Upper lobe of right lung (tissue), 1 donor: Measurements from ENCODE around the gene ATAD3B. TPM values are rescaled to one million over a fixed set of nuclear protein-coding genes. Genes with fewer than 3 reads are reported as not detected.
"Not testable (repeated sequence)": the region's sequence is repeated elsewhere in the genome, so short reads cannot be mapped to it uniquely, and the experiment has no call there.

Experiments used
- ATAC-seq: fragments of 200-7000 bp; cut with Tn5 transposase; one replicate; pipeline ENCODE4 v1.9.1; 2020; ENCODE audit warnings: mild to moderate bottlenecking, moderate library complexity
- DNase-seq: peaks from one replicate; pipeline ENCODE4 v3.0.0-alpha.2; 2020
- H3K27ac ChIP-seq: fragments of 200-600 bp; one replicate; pipeline ENCODE4 v1.8.0; 2022
- H3K27me3 ChIP-seq: fragments of 200-600 bp; one replicate; pipeline ENCODE4 v1.8.0; 2022; ENCODE audit warnings: mild to moderate bottlenecking
- H3K36me3 ChIP-seq: fragments of 200-600 bp; one replicate; pipeline ENCODE4 v1.8.0; 2022
- H3K4me1 ChIP-seq: fragments of 200-600 bp; one replicate; pipeline ENCODE4 v1.8.0; 2022
- H3K4me3 ChIP-seq: fragments of 200-600 bp; one replicate; pipeline ENCODE4 v1.8.0; 2022; ENCODE audit warnings: mild to moderate bottlenecking
- H3K9me3 ChIP-seq: fragments of 200-600 bp; one replicate; pipeline ENCODE4 v1.8.0; 2022
- intact Hi-C: fragments of 100-400 bp; cut with DNase I; formaldehyde crosslinking; loops from one replicate; pipeline ENCODE4 v1.11.0; 2022
- total RNA-seq: library from RNA; stranded (reverse); fragmentation: NEBNext Ultra II Directional; extraction: Animal tissue kit (Norgen Biotek cat#: 25700); gene quantifications from one replicate; pipeline ENCODE4 v1.2.1, GENCODE V29; 2021
- TF ChIP-seq, protein P1 (sequence below): fragments of 200-600 bp; IDR thresholded peaks from one replicate; pipeline ENCODE4 v1.8.0; 2022; ENCODE audit warnings: antibody characterized with exemption
- donor health status: DM: no; HTN: yes; CAD: no; lungs with severe emphysema.

The ATAD3B gene
- total RNA-seq, 1 donor from 2014 or later, result 24.3 TPM

- H3K27me3 ChIP-seq, result no peaks in the 10 kb centered on the region
- TF ChIP-seq, protein P1, sequence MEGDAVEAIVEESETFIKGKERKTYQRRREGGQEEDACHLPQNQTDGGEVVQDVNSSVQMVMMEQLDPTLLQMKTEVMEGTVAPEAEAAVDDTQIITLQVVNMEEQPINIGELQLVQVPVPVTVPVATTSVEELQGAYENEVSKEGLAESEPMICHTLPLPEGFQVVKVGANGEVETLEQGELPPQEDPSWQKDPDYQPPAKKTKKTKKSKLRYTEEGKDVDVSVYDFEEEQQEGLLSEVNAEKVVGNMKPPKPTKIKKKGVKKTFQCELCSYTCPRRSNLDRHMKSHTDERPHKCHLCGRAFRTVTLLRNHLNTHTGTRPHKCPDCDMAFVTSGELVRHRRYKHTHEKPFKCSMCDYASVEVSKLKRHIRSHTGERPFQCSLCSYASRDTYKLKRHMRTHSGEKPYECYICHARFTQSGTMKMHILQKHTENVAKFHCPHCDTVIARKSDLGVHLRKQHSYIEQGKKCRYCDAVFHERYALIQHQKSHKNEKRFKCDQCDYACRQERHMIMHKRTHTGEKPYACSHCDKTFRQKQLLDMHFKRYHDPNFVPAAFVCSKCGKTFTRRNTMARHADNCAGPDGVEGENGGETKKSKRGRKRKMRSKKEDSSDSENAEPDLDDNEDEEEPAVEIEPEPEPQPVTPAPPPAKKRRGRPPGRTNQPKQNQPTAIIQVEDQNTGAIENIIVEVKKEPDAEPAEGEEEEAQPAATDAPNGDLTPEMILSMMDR, result no peak
- intact Hi-C loops, result no loop called here
- H3K4me3 ChIP-seq, result peak within 1 kb of the TSS; percentile 88
- peak; percentile 97 for ATAC-seq
- peak; percentile 100 for DNase-seq
- peak within 1 kb of the TSS; percentile 94 for H3K27ac ChIP-seq
- H3K36me3 ChIP-seq, result peaks cover 2% of the 10 kb centered on the region
- H3K9me3 ChIP-seq, result no peaks in the 10 kb centered on the region
- H3K4me1 ChIP-seq, result peaks cover 8% of the 10 kb centered on the region
These were observed 40.1 kb downstream of the ATAD3B start, which contains the start of gene ATAD3A for GRCh38 chr1:1511533-1512285. Gene ATAD3A, plus strand, starts transcription at chr1:1512162. Its CDS starts 107 bp downstream, at chr1:1512269.

GRCh38 chr1:1512425-1512824, 40.9 kb downstream of the ATAD3B start:
- ATAC-seq, intact Hi-C loops, H3K36me3 ChIP-seq, H3K27me3 ChIP-seq, DNase-seq, H3K4me1 ChIP-seq, H3K9me3 ChIP-seq, H3K27ac ChIP-seq: not testable (repeated sequence)
- peak overlapping the region; percentile 88 for H3K4me3 ChIP-seq

- DNase-seq, ATAC-seq, H3K27me3 ChIP-seq, H3K9me3 ChIP-seq, H3K27ac ChIP-seq, H3K4me1 ChIP-seq, intact Hi-C loops, H3K4me3 ChIP-seq, H3K36me3 ChIP-seq: not testable (repeated sequence)
These were observed 42.1 kb downstream of the ATAD3B start for GRCh38 chr1:1513675-1514074.

GRCh38 chr1:1514376-1514775, 42.8 kb downstream of the ATAD3B start:
- H3K4me3 ChIP-seq, H3K9me3 ChIP-seq, H3K4me1 ChIP-seq, H3K36me3 ChIP-seq, ATAC-seq, H3K27ac ChIP-seq, intact Hi-C loops, H3K27me3 ChIP-seq, DNase-seq: not testable (repeated sequence)

DNA sequence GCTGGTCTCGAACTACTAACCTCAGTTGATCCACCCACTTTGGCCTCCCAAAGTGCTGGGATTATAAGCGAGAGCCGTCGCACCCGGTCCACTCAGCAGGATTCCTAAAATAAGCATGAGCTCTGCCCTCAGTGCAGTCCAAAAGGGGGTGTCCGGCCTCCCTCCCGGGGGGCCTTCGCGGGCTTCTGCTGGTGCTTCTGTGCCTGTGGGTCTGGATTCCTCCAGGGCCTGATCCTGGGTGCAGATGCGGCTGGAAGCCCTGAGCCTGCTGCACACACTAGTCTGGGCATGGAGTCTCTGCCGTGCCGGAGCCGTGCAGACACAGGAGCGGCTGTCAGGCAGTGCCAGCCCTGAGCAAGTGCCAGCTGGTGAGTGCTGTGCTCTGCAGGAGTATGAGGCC, 45.4 kb downstream of the ATAD3B start:
- ATAC-seq, H3K27ac ChIP-seq, DNase-seq, H3K9me3 ChIP-seq, H3K4me3 ChIP-seq, H3K4me1 ChIP-seq, intact Hi-C loops, H3K27me3 ChIP-seq: not testable (repeated sequence)
- peaks cover 19% of the 10 kb centered on the region for H3K36me3 ChIP-seq

DNA sequence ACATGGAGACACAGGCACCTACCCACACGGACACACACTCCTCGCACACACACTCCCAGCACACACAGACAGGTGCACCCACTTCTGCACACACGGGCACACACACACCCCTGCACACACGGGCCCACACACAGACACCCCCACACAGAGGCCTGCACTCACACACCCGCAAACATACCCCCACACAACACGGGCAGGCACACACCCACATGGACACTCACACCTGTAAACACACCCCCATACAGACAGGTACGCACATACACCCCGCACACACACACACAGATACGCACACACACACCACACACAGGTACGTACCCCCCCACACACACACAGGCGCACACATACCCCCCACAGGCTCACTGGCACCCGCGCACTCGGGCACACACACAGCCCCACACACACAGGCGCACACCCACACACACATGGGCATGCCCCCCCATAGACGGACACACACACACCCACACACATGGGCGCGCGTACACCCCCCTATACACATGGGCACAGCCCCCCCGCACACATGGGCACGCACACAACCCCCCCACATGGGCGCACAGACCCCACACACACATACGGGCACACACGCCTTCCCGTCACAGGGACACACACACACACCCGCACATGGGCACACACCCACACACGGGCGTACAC, 46.5 kb downstream of the ATAD3B start:
- peaks cover 25% of the 10 kb centered on the region for H3K36me3 ChIP-seq
- ATAC-seq, result no peak
- intact Hi-C loops, result no loop called here
- no peak overlapping the region for H3K4me3 ChIP-seq
- no peak overlapping the region for H3K27ac ChIP-seq
- DNase-seq, result no peak
- H3K9me3 ChIP-seq, result no peaks in the 10 kb centered on the region
- H3K27me3 ChIP-seq, result no peaks in the 10 kb centered on the region
- TF ChIP-seq, protein P1, result no peak
- no peaks in the 10 kb centered on the region for H3K4me1 ChIP-seq

GRCh38 chr1:1518621-1519007, 47.0 kb downstream of the ATAD3B start:
- DNase-seq, H3K27me3 ChIP-seq, H3K9me3 ChIP-seq, H3K4me1 ChIP-seq, intact Hi-C loops, ATAC-seq, H3K27ac ChIP-seq, H3K4me3 ChIP-seq: not testable (repeated sequence)
- H3K36me3 ChIP-seq, result peaks cover 25% of the 10 kb centered on the region

DNA sequence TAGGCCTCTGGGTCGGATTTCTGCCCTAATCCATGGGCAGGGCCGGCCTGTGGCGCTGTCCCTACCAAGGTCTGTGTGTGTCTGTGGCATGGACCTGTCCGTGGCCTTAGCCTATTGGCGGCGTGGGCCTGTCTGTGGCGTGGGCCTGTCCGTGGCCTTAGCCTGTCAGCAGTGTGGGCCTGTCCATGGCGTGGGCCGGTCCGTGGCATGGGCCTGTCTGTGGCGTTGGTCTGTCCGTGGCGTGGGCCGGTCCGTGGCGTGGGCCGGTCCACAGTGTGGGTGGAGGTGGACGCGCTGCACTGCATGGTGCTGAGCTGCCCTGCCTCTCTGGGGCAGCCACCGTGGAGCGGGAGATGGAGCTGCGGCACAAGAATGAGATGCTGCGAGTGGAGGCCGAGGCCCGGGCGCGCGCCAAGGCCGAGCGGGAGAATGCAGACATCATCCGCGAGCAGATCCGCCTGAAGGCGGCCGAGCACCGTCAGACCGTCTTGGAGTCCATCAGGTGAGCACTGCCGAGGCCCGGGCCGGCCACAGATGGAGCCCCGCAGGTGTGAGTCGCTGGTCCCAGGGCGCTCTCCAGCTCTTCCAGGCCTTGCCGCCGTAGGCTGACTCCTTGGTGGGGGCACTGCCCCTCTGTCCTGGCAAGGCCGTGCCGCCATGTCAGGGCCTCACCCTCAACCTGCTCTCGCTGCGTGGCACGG, 48.4 kb downstream of the ATAD3B start:
- H3K9me3 ChIP-seq, DNase-seq, H3K4me1 ChIP-seq, H3K27me3 ChIP-seq, intact Hi-C loops, H3K27ac ChIP-seq, H3K4me3 ChIP-seq: not testable (repeated sequence)
- ATAC-seq, result peak; percentile 3
- peaks cover 25% of the 10 kb centered on the region for H3K36me3 ChIP-seq
